ENCODE measurements around the gene AUTS2.

Gene AUTS2

GRCh38 chr7:70241536-70242175 lies 643.4 kb downstream of the AUTS2 start:
- Histone ChIP-seq H3K27me3 (ENCODE audit: control insufficient read depth, insufficient read depth, low read length) (no peaks in the 10 kb centered on the region), H3K4me3 (ENCODE audit: low read length) (no peak overlapping the region), H3K9me3 (ENCODE audit: control insufficient read depth, insufficient read depth, low read length) (no peaks in the 10 kb centered on the region), H3K4me1 (ENCODE audit: control insufficient read depth, insufficient read depth, low read length) (no peaks in the 10 kb centered on the region; the same call in 1 of the 2 replicates), H3K27ac (ENCODE audit: low read length) (no peak overlapping the region), H3K36me3 (ENCODE audit: control insufficient read depth, insufficient read depth, low read length) (no peaks in the 10 kb centered on the region)
- WGBS (ENCODE audit: insufficient coverage, insufficient read length) = no CpG with 5 or more reads among the region's 2 CpGs
- DNase-seq (ENCODE audit: low read depth, low spot score) = no peak

GRCh38 chr7:70242826-70243225 lies 644.6 kb downstream of the AUTS2 start:
- no peak overlapping the region for H3K27ac ChIP-seq (ENCODE audit: low read length)
- no peaks in the 10 kb centered on the region for H3K36me3 ChIP-seq (ENCODE audit: control insufficient read depth, insufficient read depth, low read length)
- no peaks in the 10 kb centered on the region for H3K9me3 ChIP-seq (ENCODE audit: control insufficient read depth, insufficient read depth, low read length)
- DNase-seq (ENCODE audit: low read depth, low spot score) = no peak
- no peaks in the 10 kb centered on the region for H3K27me3 ChIP-seq (ENCODE audit: control insufficient read depth, insufficient read depth, low read length)
- no CpG with 5 or more reads among the region's 4 CpGs for WGBS (ENCODE audit: insufficient coverage, insufficient read length)
- H3K4me1 ChIP-seq (ENCODE audit: control insufficient read depth, insufficient read depth, low read length) = no peaks in the 10 kb centered on the region; the same call in 1 of the 2 replicates
- H3K4me3 ChIP-seq (ENCODE audit: low read length) = no peak overlapping the region

- H3K27ac ChIP-seq (ENCODE audit: low read length) = no peak overlapping the region
- WGBS (ENCODE audit: insufficient coverage, insufficient read length) = no CpG with 5 or more reads among the region's 2 CpGs
Measured at GRCh38 chr7:70243443-70243842, 645.2 kb downstream of the AUTS2 start.

GRCh38 chr7:70257921-70258320 lies 659.6 kb downstream of the AUTS2 start:
- Histone ChIP-seq H3K27ac (ENCODE audit: low read length) (no peak overlapping the region), H3K9me3 (ENCODE audit: control insufficient read depth, insufficient read depth, low read length) (no peaks in the 10 kb centered on the region), H3K4me3 (ENCODE audit: low read length) (no peak overlapping the region), H3K36me3 (ENCODE audit: control insufficient read depth, insufficient read depth, low read length) (no peaks in the 10 kb centered on the region), H3K4me1 (ENCODE audit: control insufficient read depth, insufficient read depth, low read length) (no peaks in the 10 kb centered on the region), H3K27me3 (ENCODE audit: control insufficient read depth, insufficient read depth, low read length) (no peaks in the 10 kb centered on the region)
- DNase-seq (ENCODE audit: low read depth, low spot score) = no peak
- no CpG with 5 or more reads among the region's 4 CpGs for WGBS (ENCODE audit: insufficient coverage, insufficient read length)

More at GRCh38 chr7:70243443-70243842, 645.2 kb downstream of the AUTS2 start:
- Histone ChIP-seq H3K4me1 (ENCODE audit: control insufficient read depth, insufficient read depth, low read length) (no peaks in the 10 kb centered on the region; the same call in 1 of the 2 replicates), H3K9me3 (ENCODE audit: control insufficient read depth, insufficient read depth, low read length) (no peaks in the 10 kb centered on the region), H3K4me3 (ENCODE audit: low read length) (no peak overlapping the region), H3K36me3 (ENCODE audit: control insufficient read depth, insufficient read depth, low read length) (no peaks in the 10 kb centered on the region), H3K27me3 (ENCODE audit: control insufficient read depth, insufficient read depth, low read length) (no peaks in the 10 kb centered on the region)
- DNase-seq (ENCODE audit: low read depth, low spot score) = no peak

GRCh38 chr7:70259502-70259901 lies 661.2 kb downstream of the AUTS2 start:
- H3K4me3 ChIP-seq (ENCODE audit: low read length) = no peak overlapping the region
- no peaks in the 10 kb centered on the region for H3K27me3 ChIP-seq (ENCODE audit: control insufficient read depth, insufficient read depth, low read length)
- no peak for DNase-seq (ENCODE audit: low read depth, low spot score)
- H3K27ac ChIP-seq (ENCODE audit: low read length) = no peak overlapping the region
- no peaks in the 10 kb centered on the region for H3K9me3 ChIP-seq (ENCODE audit: control insufficient read depth, insufficient read depth, low read length)
- no CpG with 5 or more reads among the region's 1 CpG for WGBS (ENCODE audit: insufficient coverage, insufficient read length)
- H3K4me1 ChIP-seq (ENCODE audit: control insufficient read depth, insufficient read depth, low read length) = no peaks in the 10 kb centered on the region
- no peaks in the 10 kb centered on the region for H3K36me3 ChIP-seq (ENCODE audit: control insufficient read depth, insufficient read depth, low read length)

GRCh38 chr7:70263471-70264255 lies 665.4 kb downstream of the AUTS2 start:
- Histone ChIP-seq H3K4me1 (ENCODE audit: control insufficient read depth, insufficient read depth, low read length) (no peaks in the 10 kb centered on the region), H3K36me3 (ENCODE audit: control insufficient read depth, insufficient read depth, low read length) (no peaks in the 10 kb centered on the region), H3K27me3 (ENCODE audit: control insufficient read depth, insufficient read depth, low read length) (no peaks in the 10 kb centered on the region), H3K4me3 (ENCODE audit: low read length) (no peak overlapping the region), H3K27ac (ENCODE audit: low read length) (no peak overlapping the region), H3K9me3 (ENCODE audit: control insufficient read depth, insufficient read depth, low read length) (no peaks in the 10 kb centered on the region)
- WGBS (ENCODE audit: insufficient coverage, insufficient read length) = no CpG with 5 or more reads among the region's 7 CpGs
- no peak for DNase-seq (ENCODE audit: low read depth, low spot score)

- H3K27ac ChIP-seq (ENCODE audit: low read length) = no peak overlapping the region
- H3K4me1 ChIP-seq (ENCODE audit: control insufficient read depth, insufficient read depth, low read length) = peaks cover 3% of the 10 kb centered on the region; the same call in 1 of the 2 replicates
- H3K27me3 ChIP-seq (ENCODE audit: control insufficient read depth, insufficient read depth, low read length) = no peaks in the 10 kb centered on the region
- no peaks in the 10 kb centered on the region for H3K36me3 ChIP-seq (ENCODE audit: control insufficient read depth, insufficient read depth, low read length)
- WGBS (ENCODE audit: insufficient coverage, insufficient read length) = no CpG with 5 or more reads among the region's 2 CpGs
- no peak overlapping the region for H3K4me3 ChIP-seq (ENCODE audit: low read length)
- no peak for DNase-seq (ENCODE audit: low read depth, low spot score)
- no peaks in the 10 kb centered on the region for H3K9me3 ChIP-seq (ENCODE audit: control insufficient read depth, insufficient read depth, low read length)
Measured at GRCh38 chr7:70266186-70266585, 667.9 kb downstream of the AUTS2 start.

- no peaks in the 10 kb centered on the region for H3K36me3 ChIP-seq (ENCODE audit: control insufficient read depth, insufficient read depth, low read length)
- H3K4me1 ChIP-seq (ENCODE audit: control insufficient read depth, insufficient read depth, low read length) = peaks cover 3% of the 10 kb centered on the region; the same call in 1 of the 2 replicates
- H3K27ac ChIP-seq (ENCODE audit: low read length) = no peak overlapping the region
- DNase-seq (ENCODE audit: low read depth, low spot score) = no peak
- no peak overlapping the region for H3K4me3 ChIP-seq (ENCODE audit: low read length)
- no peaks in the 10 kb centered on the region for H3K27me3 ChIP-seq (ENCODE audit: control insufficient read depth, insufficient read depth, low read length)
- WGBS (ENCODE audit: insufficient coverage, insufficient read length) = no CpG with 5 or more reads among the region's 5 CpGs
- no peaks in the 10 kb centered on the region for H3K9me3 ChIP-seq (ENCODE audit: control insufficient read depth, insufficient read depth, low read length)
Measured at GRCh38 chr7:70267381-70268120, 669.3 kb downstream of the AUTS2 start.

GRCh38 chr7:70268179-70268578 lies 669.9 kb downstream of the AUTS2 start:
- Histone ChIP-seq H3K4me1 (ENCODE audit: control insufficient read depth, insufficient read depth, low read length) (peaks cover 3% of the 10 kb centered on the region; the same call in 1 of the 2 replicates), H3K4me3 (ENCODE audit: low read length) (no peak overlapping the region), H3K9me3 (ENCODE audit: control insufficient read depth, insufficient read depth, low read length) (no peaks in the 10 kb centered on the region), H3K27ac (ENCODE audit: low read length) (no peak overlapping the region), H3K27me3 (ENCODE audit: control insufficient read depth, insufficient read depth, low read length) (no peaks in the 10 kb centered on the region), H3K36me3 (ENCODE audit: control insufficient read depth, insufficient read depth, low read length) (no peaks in the 10 kb centered on the region)
- DNase-seq (ENCODE audit: low read depth, low spot score) = no peak
- WGBS (ENCODE audit: insufficient coverage, insufficient read length) = no CpG with 5 or more reads among the region's 2 CpGs

GRCh38 chr7:70270149-70270548 lies 671.9 kb downstream of the AUTS2 start:
- no peaks in the 10 kb centered on the region for H3K27me3 ChIP-seq (ENCODE audit: control insufficient read depth, insufficient read depth, low read length)
- no peak overlapping the region for H3K4me3 ChIP-seq (ENCODE audit: low read length)
- no peak overlapping the region for H3K27ac ChIP-seq (ENCODE audit: low read length)
- H3K9me3 ChIP-seq (ENCODE audit: control insufficient read depth, insufficient read depth, low read length) = no peaks in the 10 kb centered on the region
- no peaks in the 10 kb centered on the region for H3K36me3 ChIP-seq (ENCODE audit: control insufficient read depth, insufficient read depth, low read length)
- no CpG with 5 or more reads among the region's 1 CpG for WGBS (ENCODE audit: insufficient coverage, insufficient read length)
- H3K4me1 ChIP-seq (ENCODE audit: control insufficient read depth, insufficient read depth, low read length) = peaks cover 3% of the 10 kb centered on the region; the same call in 1 of the 2 replicates
- no peak for DNase-seq (ENCODE audit: low read depth, low spot score)
